ENCODE measurements around the gene GAPDHS.
A peak's percentile ranks its signal among the peaks of the same experiment; 100 is the strongest.

GAPDHS gene

DNA sequence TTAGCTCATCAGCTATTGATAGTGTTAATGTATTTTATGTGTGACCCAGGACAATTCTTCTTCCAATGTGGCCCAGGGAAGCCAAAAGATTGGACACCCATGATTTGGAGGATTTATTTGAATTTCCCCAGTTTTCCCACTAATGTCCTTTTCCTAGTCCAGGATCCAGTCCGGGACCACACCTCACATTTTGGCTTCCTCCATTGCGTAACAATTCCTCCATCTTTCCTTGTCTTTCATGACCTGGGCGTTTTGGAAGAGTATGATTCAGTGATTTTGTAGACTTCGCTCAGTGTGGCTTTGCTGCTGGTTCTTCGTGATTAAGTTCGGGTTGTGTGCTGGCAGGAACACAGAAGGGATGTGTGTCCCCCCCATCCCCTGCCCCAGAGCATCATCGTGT is 33.5 kb downstream of the GAPDHS start:
- DNase-seq (ENCODE audit: low read depth) = no peak
- TF ChIP-seq, protein P1, sequence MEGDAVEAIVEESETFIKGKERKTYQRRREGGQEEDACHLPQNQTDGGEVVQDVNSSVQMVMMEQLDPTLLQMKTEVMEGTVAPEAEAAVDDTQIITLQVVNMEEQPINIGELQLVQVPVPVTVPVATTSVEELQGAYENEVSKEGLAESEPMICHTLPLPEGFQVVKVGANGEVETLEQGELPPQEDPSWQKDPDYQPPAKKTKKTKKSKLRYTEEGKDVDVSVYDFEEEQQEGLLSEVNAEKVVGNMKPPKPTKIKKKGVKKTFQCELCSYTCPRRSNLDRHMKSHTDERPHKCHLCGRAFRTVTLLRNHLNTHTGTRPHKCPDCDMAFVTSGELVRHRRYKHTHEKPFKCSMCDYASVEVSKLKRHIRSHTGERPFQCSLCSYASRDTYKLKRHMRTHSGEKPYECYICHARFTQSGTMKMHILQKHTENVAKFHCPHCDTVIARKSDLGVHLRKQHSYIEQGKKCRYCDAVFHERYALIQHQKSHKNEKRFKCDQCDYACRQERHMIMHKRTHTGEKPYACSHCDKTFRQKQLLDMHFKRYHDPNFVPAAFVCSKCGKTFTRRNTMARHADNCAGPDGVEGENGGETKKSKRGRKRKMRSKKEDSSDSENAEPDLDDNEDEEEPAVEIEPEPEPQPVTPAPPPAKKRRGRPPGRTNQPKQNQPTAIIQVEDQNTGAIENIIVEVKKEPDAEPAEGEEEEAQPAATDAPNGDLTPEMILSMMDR (IDR thresholded peaks at IDR 0.05; ENCODE audit: insufficient read depth, low read depth, low read length, missing control alignments) = no peak
- H3K4me3 ChIP-seq (ENCODE audit: low read depth, low read length) = no peak overlapping the region

- no peak overlapping the region for H3K4me3 ChIP-seq (ENCODE audit: low read depth, low read length)
- no peak for DNase-seq (ENCODE audit: low read depth)
- TF ChIP-seq, protein P1 (IDR thresholded peaks at IDR 0.05; ENCODE audit: insufficient read depth, low read depth, low read length, missing control alignments) = no peak
Observed at GRCh38 chr19:35569281-35569781, 36.1 kb downstream of the GAPDHS start.

GRCh38 chr19:35571406-35571965 is 38.2 kb downstream of the GAPDHS start:
- no peak overlapping the region for H3K4me3 ChIP-seq (ENCODE audit: low read depth, low read length)
- no peak for DNase-seq (ENCODE audit: low read depth)
- TF ChIP-seq, protein P1 (IDR thresholded peaks at IDR 0.05; ENCODE audit: insufficient read depth, low read depth, low read length, missing control alignments) = no peak

GRCh38 chr19:35577918-35578317 is 44.7 kb downstream of the GAPDHS start:
- H3K4me3 ChIP-seq (ENCODE audit: low read depth, low read length) = no peak overlapping the region
- TF ChIP-seq, protein P1 (IDR thresholded peaks at IDR 0.05; ENCODE audit: insufficient read depth, low read depth, low read length, missing control alignments) = no peak
- DNase-seq (ENCODE audit: low read depth) = no peak

- no peak overlapping the region for H3K4me3 ChIP-seq (ENCODE audit: low read depth, low read length)
- no peak for DNase-seq (ENCODE audit: low read depth)
- TF ChIP-seq, protein P1 (IDR thresholded peaks at IDR 0.05; ENCODE audit: insufficient read depth, low read depth, low read length, missing control alignments) = no peak
Observed at GRCh38 chr19:35578707-35579106, 45.5 kb downstream of the GAPDHS start.

GRCh38 chr19:35582760-35583159 is 49.5 kb downstream of the GAPDHS start:
- no peak for DNase-seq (ENCODE audit: low read depth)
- no peak overlapping the region for H3K4me3 ChIP-seq (ENCODE audit: low read depth, low read length)
- TF ChIP-seq, protein P1 (IDR thresholded peaks at IDR 0.05; ENCODE audit: insufficient read depth, low read depth, low read length, missing control alignments) = no peak

DNA sequence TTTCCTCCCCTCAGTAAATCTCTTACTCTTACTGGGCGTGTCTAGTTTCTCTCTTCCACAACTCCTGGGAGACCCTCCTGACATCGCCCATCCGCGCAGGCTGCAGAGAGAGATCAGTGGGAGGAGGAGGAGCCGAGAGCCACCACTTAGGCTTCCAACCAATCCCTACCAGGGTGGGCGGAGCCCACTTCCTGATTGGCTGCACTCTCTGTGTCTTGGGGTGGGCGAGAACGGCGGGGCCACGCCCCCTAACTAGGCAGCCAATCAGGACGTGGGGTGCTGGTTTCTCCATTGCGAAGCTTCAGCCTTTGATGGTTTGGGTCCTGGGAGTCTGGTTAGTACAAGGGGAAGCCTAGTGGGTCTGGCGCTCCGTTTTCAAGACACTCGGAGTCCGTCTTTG is 52.6 kb downstream of the GAPDHS start, which contains the start of gene PMIS2:
Gene PMIS2 (plus strand): TSS at position 326 of the 400 bp plus-strand sequence. CDS start 87 bp downstream, outside the sequence.
- no peak within 1 kb of the TSS for H3K4me3 ChIP-seq (ENCODE audit: low read depth, low read length)
- peak; percentile 21 for DNase-seq (ENCODE audit: low read depth)
- TF ChIP-seq, protein P1 (IDR thresholded peaks at IDR 0.05; ENCODE audit: insufficient read depth, low read depth, low read length, missing control alignments) = no peak
